ENCODE data around the gene PACS1. TPM values are rescaled to one million over a fixed set of nuclear protein-coding genes. Genes with fewer than 3 reads are reported as not detected.

Gene PACS1
- polyA plus RNA-seq, 1 donor (not counting 4 experiments of a cell fraction or from before 2014, with no cell fraction given) = 14.9 TPM

DNA sequence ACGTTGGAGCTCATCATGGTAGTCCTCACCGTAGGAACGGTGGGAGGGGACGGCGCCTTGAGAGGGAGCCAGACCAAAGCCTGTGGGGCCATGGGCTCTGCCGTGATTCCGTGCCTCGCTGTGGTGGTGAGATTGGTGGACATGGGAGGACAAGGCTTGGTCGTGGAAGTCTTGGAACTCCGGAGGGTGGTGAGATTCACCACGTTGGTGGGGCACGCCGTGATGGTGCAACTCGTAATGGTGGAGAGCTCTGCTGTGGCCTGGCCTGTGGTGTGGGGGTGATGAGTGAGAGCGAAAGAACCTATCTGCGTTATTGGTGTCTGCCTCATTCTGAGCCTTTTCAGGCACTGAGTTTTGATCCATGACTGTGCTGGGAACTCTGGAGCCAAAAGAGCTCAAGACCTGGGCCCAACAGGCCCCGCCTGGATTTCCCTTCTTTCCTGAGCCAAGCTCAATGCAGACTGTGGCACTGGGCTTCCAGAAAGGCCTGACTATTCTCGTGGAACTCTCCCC, 44.0 kb upstream of the PACS1 start, which contains the start of gene CATSPER1:
TSS of gene CATSPER1 (minus strand) at position 463 of the 513 bp plus-strand sequence. CDS start at position 363, 100 bp downstream.
- peaks cover 9% of the 10 kb centered on the region for H3K27me3 ChIP-seq (ENCODE audit: control insufficient read depth, extremely low read depth, insufficient read depth, low read length)
- H3K9me3 ChIP-seq (ENCODE audit: control insufficient read depth, low read depth, low read length) = no peaks in the 10 kb centered on the region
- no peaks in the 10 kb centered on the region for H3K36me3 ChIP-seq (ENCODE audit: control insufficient read depth in 2 of 2, extremely low read depth in 1 of 2, insufficient read depth in 2 of 2, low read length in 2 of 2)
- no peak for DNase-seq (ENCODE audit: low read depth, low spot score)
- H2AFZ ChIP-seq (ENCODE audit: control insufficient read depth, low read length) = no peak within 1 kb of the TSS
- TF ChIP-seq EZH2 (IDR thresholded peaks at IDR 0.05; ENCODE audit: low read length) = no peak
- H3K4me2 ChIP-seq (ENCODE audit: control insufficient read depth, extremely low read depth, insufficient read depth, low read depth, low read length) = no peak within 1 kb of the TSS
- dilution Hi-C loops (cut with MboI; ENCODE audit: extremely low pct_ligation_motif_present, low sequenced_read_pairs) = no loop called here
- no peak within 1 kb of the TSS for H3K9ac ChIP-seq (ENCODE audit: control insufficient read depth, extremely low read depth, insufficient read depth, low read length)
- no peak for FAIRE-seq
- H3K9me1 ChIP-seq (ENCODE audit: control insufficient read depth, extremely low read depth, insufficient read depth, low read length) = no peaks in the 10 kb centered on the region
- H3K79me2 ChIP-seq (ENCODE audit: control insufficient read depth, insufficient read depth, low read length) = no peaks in the 10 kb centered on the region
- no peaks in the 10 kb centered on the region for H4K20me1 ChIP-seq (ENCODE audit: control insufficient read depth, extremely low read depth, insufficient read depth, low read length)
- H3K27ac ChIP-seq (ENCODE audit: control insufficient read depth, insufficient read depth, low read length) = no peak within 1 kb of the TSS
- H3K4me3 ChIP-seq (ENCODE audit: control insufficient read depth in 2 of 3, extremely low read depth in 1 of 3, insufficient read depth in 2 of 3, low read depth in 1 of 3, low read length in 3 of 3) = no peak within 1 kb of the TSS
- H3K4me1 ChIP-seq (ENCODE audit: control insufficient read depth, extremely low read depth, insufficient read depth, low read length) = peaks cover 9% of the 10 kb centered on the region

DNA sequence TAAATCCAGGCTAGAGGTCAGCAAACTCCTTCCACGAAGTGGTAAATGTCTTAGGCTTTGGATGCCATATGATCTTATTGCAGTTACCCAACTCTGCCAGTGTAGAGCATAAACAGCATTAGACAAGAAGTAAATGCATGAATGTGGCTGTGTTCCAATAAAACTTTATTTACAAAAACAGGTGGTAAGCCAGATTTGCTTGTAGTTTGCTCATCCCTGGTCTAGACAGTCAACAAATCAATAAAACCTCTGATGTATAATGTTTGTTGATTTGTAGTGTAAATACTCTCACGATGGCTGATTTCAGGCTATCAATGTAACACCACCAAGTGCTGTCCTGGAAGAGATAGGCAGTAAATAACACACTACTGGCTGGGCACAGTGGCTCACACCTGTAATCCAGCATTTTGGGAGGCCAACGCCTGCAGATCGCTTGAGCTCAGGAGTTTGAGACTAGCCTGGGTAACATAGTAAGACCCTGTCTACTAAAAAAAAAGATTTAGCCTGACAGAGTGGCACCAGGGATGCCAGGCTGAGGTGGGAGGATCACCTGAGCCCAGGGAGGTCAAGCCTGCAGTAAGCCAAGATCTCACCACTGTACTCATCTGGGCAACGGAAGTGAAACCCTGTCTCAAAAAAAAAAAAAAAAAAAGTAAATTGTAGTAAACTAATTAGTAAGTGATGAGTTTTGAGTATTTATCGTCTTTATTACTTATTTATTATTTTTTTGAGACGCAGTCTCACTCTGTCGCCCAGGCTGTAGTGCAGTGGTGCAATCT, 36.9 kb upstream of the PACS1 start:
- dilution Hi-C loops (cut with MboI; ENCODE audit: extremely low pct_ligation_motif_present, low sequenced_read_pairs) = no loop called here

More for the DNA sequence above, 36.9 kb upstream of the PACS1 start:
- Histone ChIP-seq H3K9ac (ENCODE audit: control insufficient read depth, extremely low read depth, insufficient read depth, low read length) (no peak overlapping the region), H4K20me1 (ENCODE audit: control insufficient read depth, extremely low read depth, insufficient read depth, low read length) (no peaks in the 10 kb centered on the region), H3K9me1 (ENCODE audit: control insufficient read depth, extremely low read depth, insufficient read depth, low read length) (no peaks in the 10 kb centered on the region), H3K4me2 (ENCODE audit: control insufficient read depth, extremely low read depth, insufficient read depth, low read depth, low read length) (no peak overlapping the region), H3K9me3 (ENCODE audit: control insufficient read depth, low read depth, low read length) (no peaks in the 10 kb centered on the region), H3K4me3 (ENCODE audit: control insufficient read depth in 2 of 3, extremely low read depth in 1 of 3, insufficient read depth in 2 of 3, low read depth in 1 of 3, low read length in 3 of 3) (no peak overlapping the region), H3K4me1 (ENCODE audit: control insufficient read depth, extremely low read depth, insufficient read depth, low read length) (no peaks in the 10 kb centered on the region), H3K27ac (ENCODE audit: control insufficient read depth, insufficient read depth, low read length) (no peak overlapping the region), H3K36me3 (ENCODE audit: control insufficient read depth in 2 of 2, extremely low read depth in 1 of 2, insufficient read depth in 2 of 2, low read length in 2 of 2) (no peaks in the 10 kb centered on the region), H3K27me3 (ENCODE audit: control insufficient read depth, extremely low read depth, insufficient read depth, low read length) (peaks cover 6% of the 10 kb centered on the region), H2AFZ (ENCODE audit: control insufficient read depth, low read length) (no peak overlapping the region), H3K79me2 (ENCODE audit: control insufficient read depth, insufficient read depth, low read length) (no peaks in the 10 kb centered on the region)
- FAIRE-seq = peak; percentile 13
- no peak for DNase-seq (ENCODE audit: low read depth, low spot score)
- TF ChIP-seq EZH2 (IDR thresholded peaks at IDR 0.05; ENCODE audit: low read length) = no peak
- TF ChIP-seq, protein P1, sequence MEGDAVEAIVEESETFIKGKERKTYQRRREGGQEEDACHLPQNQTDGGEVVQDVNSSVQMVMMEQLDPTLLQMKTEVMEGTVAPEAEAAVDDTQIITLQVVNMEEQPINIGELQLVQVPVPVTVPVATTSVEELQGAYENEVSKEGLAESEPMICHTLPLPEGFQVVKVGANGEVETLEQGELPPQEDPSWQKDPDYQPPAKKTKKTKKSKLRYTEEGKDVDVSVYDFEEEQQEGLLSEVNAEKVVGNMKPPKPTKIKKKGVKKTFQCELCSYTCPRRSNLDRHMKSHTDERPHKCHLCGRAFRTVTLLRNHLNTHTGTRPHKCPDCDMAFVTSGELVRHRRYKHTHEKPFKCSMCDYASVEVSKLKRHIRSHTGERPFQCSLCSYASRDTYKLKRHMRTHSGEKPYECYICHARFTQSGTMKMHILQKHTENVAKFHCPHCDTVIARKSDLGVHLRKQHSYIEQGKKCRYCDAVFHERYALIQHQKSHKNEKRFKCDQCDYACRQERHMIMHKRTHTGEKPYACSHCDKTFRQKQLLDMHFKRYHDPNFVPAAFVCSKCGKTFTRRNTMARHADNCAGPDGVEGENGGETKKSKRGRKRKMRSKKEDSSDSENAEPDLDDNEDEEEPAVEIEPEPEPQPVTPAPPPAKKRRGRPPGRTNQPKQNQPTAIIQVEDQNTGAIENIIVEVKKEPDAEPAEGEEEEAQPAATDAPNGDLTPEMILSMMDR (optimal IDR thresholded peaks at IDR 0.05 in 1 of 3, IDR thresholded peaks at IDR 0.05 in 1 of 3, conservative IDR thresholded peaks at IDR 0.05 in 1 of 3; ENCODE audit: extremely low read depth in 1 of 3, insufficient read depth in 2 of 3, low read length in 3 of 3) = no peak
